Stimulated activated CD8-positive, alpha-beta memory T cell treated with anti-CD3 and anti-CD28 coated beads, Interleukin-7, amount 100 ng/mL, for 4 hours (primary cell): Measurements from ENCODE around the gene LYL1.

Source experiments
- DNase-seq, 2 donors: peaks; one replicate each; pipeline ENCODE4 v3.0.0-alpha.2; 2020; ENCODE audit warnings: low read depth in 2 of 2

The LYL1 gene

GRCh38 chr19:13092606-13093235 lies 9.9 kb downstream of the LYL1 start:
- DNase-seq = no peak

GRCh38 chr19:13092158-13092543 lies 10.5 kb downstream of the LYL1 start:
- DNase-seq = no peak

GRCh38 chr19:13091400-13092157 lies 11.1 kb downstream of the LYL1 start:
- no peak for DNase-seq

GRCh38 chr19:13090511-13091231 lies 12.0 kb downstream of the LYL1 start:
- no peak for DNase-seq

GRCh38 chr19:13089857-13090507 lies 12.7 kb downstream of the LYL1 start:
- DNase-seq = no peak

- DNase-seq = no peak
These were observed 13.4 kb downstream of the LYL1 start for GRCh38 chr19:13089139-13089856.

- no peak for DNase-seq
These were observed 14.7 kb downstream of the LYL1 start for GRCh38 chr19:13087795-13088537.

GRCh38 chr19:13087295-13087694 lies 15.4 kb downstream of the LYL1 start:
- DNase-seq = no peak

- no peak for DNase-seq
These were observed 16.3 kb downstream of the LYL1 start for GRCh38 chr19:13086341-13086740.

- no peak for DNase-seq
These were observed 17.0 kb downstream of the LYL1 start for GRCh38 chr19:13085666-13086065.

GRCh38 chr19:13083627-13084026 lies 19.0 kb downstream of the LYL1 start:
- no peak for DNase-seq

GRCh38 chr19:13083008-13083404 lies 19.7 kb downstream of the LYL1 start:
- no peak for DNase-seq

GRCh38 chr19:13082192-13083007 lies 20.3 kb downstream of the LYL1 start:
- no peak for DNase-seq

GRCh38 chr19:13079542-13079986 lies 23.1 kb downstream of the LYL1 start:
- DNase-seq = no peak

- DNase-seq = no peak
These were observed 23.6 kb downstream of the LYL1 start for GRCh38 chr19:13078897-13079541.

- DNase-seq = no peak
These were observed 24.3 kb downstream of the LYL1 start for GRCh38 chr19:13078381-13078780.

- DNase-seq = no peak
These were observed 25.4 kb downstream of the LYL1 start for GRCh38 chr19:13077240-13077639.

GRCh38 chr19:13076787-13077186 lies 25.9 kb downstream of the LYL1 start:
- no peak for DNase-seq

- no peak for DNase-seq
These were observed 26.3 kb downstream of the LYL1 start for GRCh38 chr19:13076320-13076719.

GRCh38 chr19:13074378-13074777 lies 28.3 kb downstream of the LYL1 start:
- DNase-seq = no peak
